HEK293 (cell line): ENCODE measurements around the gene KBTBD8.

Source experiments
- CTCF ChIP-seq: fragments of 450-650 bp; formaldehyde crosslinking; IDR thresholded peaks from 2 replicates; pipeline ENCODE4 v1.5.1; 2016; ENCODE audit warnings: missing biosample characterization, missing genetic modification characterization
- FEZF1 ChIP-seq: fragments of 450-650 bp; formaldehyde crosslinking; IDR thresholded peaks from 2 replicates; pipeline ENCODE4 v1.5.1; 2016; ENCODE audit warnings: missing biosample characterization, missing genetic modification characterization
- GLIS1 ChIP-seq: fragments of 450-650 bp; formaldehyde crosslinking; IDR thresholded peaks from 2 replicates; pipeline ENCODE4 v1.5.1; 2016; ENCODE audit warnings: missing biosample characterization, missing genetic modification characterization
- HOXC10 ChIP-seq: sonication (generic); formaldehyde crosslinking; IDR thresholded peaks from 2 replicates; pipeline ENCODE4 v1.8.1; 2023; ENCODE audit warnings: mild to moderate bottlenecking, missing genetic modification reagents
- KLF10 ChIP-seq: fragments of 450-650 bp; IDR thresholded peaks from 2 replicates; pipeline ENCODE4 v1.5.1; 2018; ENCODE audit warnings: missing biosample characterization, mild to moderate bottlenecking, missing genetic modification characterization
- KLF8 ChIP-seq: fragments of 450-650 bp; formaldehyde crosslinking; IDR thresholded peaks from 2 replicates; pipeline ENCODE4 v1.5.1; 2016; ENCODE audit warnings: missing biosample characterization, missing genetic modification characterization
- SALL2 ChIP-seq: fragments of 450-650 bp; formaldehyde crosslinking; IDR thresholded peaks from 2 replicates; pipeline ENCODE4 v1.5.0; 2017; ENCODE audit warnings: missing biosample characterization, mild to moderate bottlenecking, missing genetic modification characterization, borderline replicate concordance
- SP2 ChIP-seq: fragments of 450-650 bp; formaldehyde crosslinking; IDR thresholded peaks from 2 replicates; pipeline ENCODE4 v1.5.1; 2016; ENCODE audit warnings: missing biosample characterization, missing genetic modification characterization
- SP7 ChIP-seq: fragments of 450-650 bp; formaldehyde crosslinking; IDR thresholded peaks from 2 replicates; pipeline ENCODE4 v1.5.1; 2016; ENCODE audit warnings: missing biosample characterization, missing genetic modification characterization
- TCF7L2 ChIP-seq: IDR thresholded peaks from 2 replicates; pipeline ENCODE4 v1.6.1; 2011; ENCODE audit warnings: low read depth, mild to moderate bottlenecking, inconsistent platforms, low read length, moderate library complexity, borderline replicate concordance
- WT1 ChIP-seq: fragments of 450-650 bp; formaldehyde crosslinking; IDR thresholded peaks from 2 replicates; pipeline ENCODE4 v1.5.1; 2016; ENCODE audit warnings: missing biosample characterization, missing genetic modification characterization
- ZBTB20 ChIP-seq: fragments of 450-650 bp; formaldehyde crosslinking; IDR thresholded peaks from 2 replicates; pipeline ENCODE4 v1.5.1; 2016; ENCODE audit warnings: missing biosample characterization, missing genetic modification characterization
- ZBTB7A ChIP-seq: fragments of 450-650 bp; formaldehyde crosslinking; IDR thresholded peaks from 2 replicates; pipeline ENCODE4 v1.5.1; 2016; ENCODE audit warnings: low read depth, missing biosample characterization, missing genetic modification characterization
- ZEB2 ChIP-seq: fragments of 450-650 bp; formaldehyde crosslinking; IDR thresholded peaks from 2 replicates; pipeline ENCODE4 v1.5.1; 2016; ENCODE audit warnings: missing biosample characterization, missing genetic modification characterization
- ZFHX2 ChIP-seq: fragments of 450-650 bp; formaldehyde crosslinking; conservative IDR thresholded peaks from 2 replicates; pipeline ENCODE4 v1.5.1; 2016; ENCODE audit warnings: missing biosample characterization, missing genetic modification characterization
- ZFP41 ChIP-seq: fragments of 450-650 bp; formaldehyde crosslinking; IDR thresholded peaks from 2 replicates; pipeline ENCODE4 v1.5.1; 2016; ENCODE audit warnings: missing biosample characterization, missing genetic modification characterization, borderline replicate concordance
- ZNF140 ChIP-seq: fragments of 450-650 bp; formaldehyde crosslinking; IDR thresholded peaks from 2 replicates; pipeline ENCODE4 v1.5.1; 2016; ENCODE audit warnings: missing biosample characterization, missing genetic modification characterization
- ZNF155 ChIP-seq: fragments of 450-650 bp; formaldehyde crosslinking; IDR thresholded peaks from 2 replicates; pipeline ENCODE4 v1.5.1; 2016; ENCODE audit warnings: missing biosample characterization, missing genetic modification characterization
- ZNF184 ChIP-seq: fragments of 450-650 bp; IDR thresholded peaks from 2 replicates; pipeline ENCODE4 v1.5.1; 2018; ENCODE audit warnings: missing biosample characterization, mild to moderate bottlenecking, missing genetic modification characterization
- ZNF221 ChIP-seq: fragments of 450-650 bp; formaldehyde crosslinking; IDR thresholded peaks from 2 replicates; pipeline ENCODE4 v1.5.1; 2017; ENCODE audit warnings: missing biosample characterization, missing genetic modification characterization, borderline replicate concordance
- ZNF239 ChIP-seq: fragments of 450-650 bp; formaldehyde crosslinking; IDR thresholded peaks from 2 replicates; pipeline ENCODE4 v1.5.1; 2016; ENCODE audit warnings: missing biosample characterization, missing genetic modification characterization
- ZNF24 ChIP-seq: fragments of 450-650 bp; formaldehyde crosslinking; IDR thresholded peaks from 2 replicates; pipeline ENCODE4 v1.5.1; 2016; ENCODE audit warnings: missing biosample characterization, missing genetic modification characterization
- ZNF350 ChIP-seq: fragments of 450-650 bp; formaldehyde crosslinking; IDR thresholded peaks from 2 replicates; pipeline ENCODE4 v1.5.0; 2017; ENCODE audit warnings: missing biosample characterization, mild to moderate bottlenecking, missing genetic modification characterization
- ZNF366 ChIP-seq: fragments of 450-650 bp; formaldehyde crosslinking; conservative IDR thresholded peaks from 2 replicates; pipeline ENCODE4 v1.5.1; 2016; ENCODE audit warnings: missing biosample characterization, missing genetic modification characterization
- ZNF391 ChIP-seq: fragments of 450-650 bp; formaldehyde crosslinking; IDR thresholded peaks from 2 replicates; pipeline ENCODE4 v1.5.1; 2016; ENCODE audit warnings: low read depth, missing biosample characterization, missing genetic modification characterization, borderline replicate concordance
- ZNF394 ChIP-seq: fragments of 450-650 bp; formaldehyde crosslinking; IDR thresholded peaks from 2 replicates; pipeline ENCODE4 v1.5.1; 2016; ENCODE audit warnings: missing biosample characterization, missing genetic modification characterization, mild to moderate bottlenecking, moderate library complexity, borderline replicate concordance
- ZNF416 ChIP-seq: fragments of 450-650 bp; formaldehyde crosslinking; IDR thresholded peaks from 2 replicates; pipeline ENCODE4 v1.5.1; 2016; ENCODE audit warnings: missing biosample characterization, missing genetic modification characterization
- ZNF529 ChIP-seq: fragments of 450-650 bp; formaldehyde crosslinking; IDR thresholded peaks from 2 replicates; pipeline ENCODE4 v1.5.1; 2017; ENCODE audit warnings: missing genetic modification characterization, missing biosample characterization; ENCODE audit not compliant: insufficient replicate concordance
- ZNF549 ChIP-seq: fragments of 450-650 bp; IDR thresholded peaks from 2 replicates; pipeline ENCODE4 v1.5.1; 2018; ENCODE audit warnings: missing biosample characterization, missing genetic modification characterization, mild to moderate bottlenecking, inconsistent platforms, moderate library complexity
- ZNF596 ChIP-seq: fragments of 450-650 bp; IDR thresholded peaks from 2 replicates; pipeline ENCODE4 v1.5.0; 2018; ENCODE audit warnings: missing biosample characterization, mild to moderate bottlenecking, missing genetic modification characterization, moderate library complexity
- ZNF610 ChIP-seq: fragments of 450-650 bp; formaldehyde crosslinking; IDR thresholded peaks from 2 replicates; pipeline ENCODE4 v1.5.1; 2016; ENCODE audit warnings: missing biosample characterization, missing genetic modification characterization, borderline replicate concordance
- ZNF626 ChIP-seq: fragments of 450-650 bp; sonication (Bioruptor Pico); formaldehyde crosslinking; IDR thresholded peaks from 2 replicates; pipeline ENCODE4 v1.5.1; 2018; ENCODE audit warnings: missing biosample characterization, missing genetic modification characterization, inconsistent platforms
- ZNF677 ChIP-seq: fragments of 450-650 bp; IDR thresholded peaks from 2 replicates; pipeline ENCODE4 v1.5.0; 2018; ENCODE audit warnings: missing biosample characterization, mild to moderate bottlenecking, missing genetic modification characterization, moderate library complexity
- ZNF701 ChIP-seq: fragments of 450-650 bp; formaldehyde crosslinking; IDR thresholded peaks from 2 replicates; pipeline ENCODE4 v1.5.1; 2016; ENCODE audit warnings: missing biosample characterization, missing genetic modification characterization
- ZNF747 ChIP-seq: fragments of 450-650 bp; formaldehyde crosslinking; IDR thresholded peaks from 2 replicates; pipeline ENCODE4 v1.5.1; 2016; ENCODE audit warnings: missing biosample characterization, missing genetic modification characterization
- ZNF791 ChIP-seq: fragments of 450-650 bp; formaldehyde crosslinking; IDR thresholded peaks from 2 replicates; pipeline ENCODE4 v1.5.1; 2016; ENCODE audit warnings: missing biosample characterization, missing genetic modification characterization
- ZNF792 ChIP-seq: fragments of 450-650 bp; formaldehyde crosslinking; IDR thresholded peaks from 2 replicates; pipeline ENCODE4 v1.5.1; 2016; ENCODE audit warnings: missing biosample characterization, missing genetic modification characterization

Gene KBTBD8

GRCh38 chr3:66998113-66998903 lies at the start of gene KBTBD8 (continued):
- peak; percentile 65; the same call in 1 of the 2 replicates for TF ChIP-seq ZEB2 (tag by site-specific recombination)
- TF ChIP-seq ZNF350 (tag by site-specific recombination): no peak
- TF ChIP-seq ZNF366: peak; percentile 58
- TF ChIP-seq ZNF221: no peak
- TF ChIP-seq KLF10 (tag by site-specific recombination): no peak
- TF ChIP-seq ZNF747 (tag by site-specific recombination): no peak
- no peak for TF ChIP-seq ZFP41 (tag by site-specific recombination)
- TF ChIP-seq ZBTB7A (tag by site-specific recombination): no peak
- no peak for TF ChIP-seq HOXC10 (CRISPR knock-in tag)
- peak; percentile 77; the same call in 1 of the 2 replicates for TF ChIP-seq KLF8 (tag by site-specific recombination)
- TF ChIP-seq FEZF1 (tag by site-specific recombination): no peak
- TF ChIP-seq ZNF140: no peak
- TF ChIP-seq WT1: no peak
- no peak for TF ChIP-seq ZNF626
- TF ChIP-seq ZNF529: no peak
- peak; percentile 100 for TF ChIP-seq ZBTB20
- no peak for TF ChIP-seq ZNF549 (tag by site-specific recombination)
- TF ChIP-seq ZNF391 (tag by site-specific recombination): no peak
- TF ChIP-seq TCF7L2: peak; percentile 40; the same call in 1 of the 2 replicates
- TF ChIP-seq ZNF416 (tag by site-specific recombination): no peak
- no peak for TF ChIP-seq ZNF24
- TF ChIP-seq ZNF184 (tag by site-specific recombination): no peak
- peak; percentile 80 for TF ChIP-seq ZFHX2 (tag by site-specific recombination)
- peak; percentile 68 for TF ChIP-seq SP7 (tag by site-specific recombination)
- TF ChIP-seq ZNF596: no peak
- peak; percentile 89 for TF ChIP-seq SP2 (tag by site-specific recombination)
- no peak for TF ChIP-seq ZNF792 (tag by site-specific recombination)
- no peak for TF ChIP-seq SALL2 (tag by site-specific recombination)
- TF ChIP-seq ZNF610 (tag by site-specific recombination): no peak
- no peak for TF ChIP-seq ZNF155 (tag by site-specific recombination)
- TF ChIP-seq ZNF701 (tag by site-specific recombination): no peak
- peak; percentile 61 for TF ChIP-seq GLIS1 (tag by site-specific recombination)
- no peak for TF ChIP-seq ZNF791 (tag by site-specific recombination)
- no peak for TF ChIP-seq ZNF239 (tag by site-specific recombination)
- TF ChIP-seq ZNF394 (tag by site-specific recombination): no peak
- no peak for TF ChIP-seq ZNF677 (tag by site-specific recombination)
- TF ChIP-seq CTCF (tag by site-specific recombination): no peak
